GM06990 (cell line): ENCODE data around the gene JPH3.

ENCODE experiments used
- DNase-seq: peaks from one replicate; pipeline ENCODE4 v3.0.0-alpha.2; 2011; ENCODE audit not compliant: insufficient read length; ENCODE audit errors: extremely low read depth
- H3K27me3 ChIP-seq: replicated peaks from 2 replicates; pipeline ENCODE4 v1.6.0; 2011; ENCODE audit warnings: low read length; ENCODE audit not compliant: control insufficient read depth, insufficient read depth
- H3K36me3 ChIP-seq: 2 replicates; pipeline ENCODE4 v1.5.1; 2011; ENCODE audit warnings: low read length; ENCODE audit not compliant: control insufficient read depth, insufficient read depth
- H3K4me3 ChIP-seq: replicated peaks from 2 replicates; pipeline ENCODE4 v1.5.1; 2011; ENCODE audit warnings: low read depth, mild to moderate bottlenecking, control low read depth, low read length
- TF ChIP-seq, protein P1 (sequence below): IDR thresholded peaks from 2 replicates; pipeline ENCODE4 v1.5.1; 2011; ENCODE audit warnings: low read length, control low read depth, mild to moderate bottlenecking, inconsistent platforms; ENCODE audit not compliant: insufficient read depth, poor library complexity, severe bottlenecking

The JPH3 gene

DNA sequence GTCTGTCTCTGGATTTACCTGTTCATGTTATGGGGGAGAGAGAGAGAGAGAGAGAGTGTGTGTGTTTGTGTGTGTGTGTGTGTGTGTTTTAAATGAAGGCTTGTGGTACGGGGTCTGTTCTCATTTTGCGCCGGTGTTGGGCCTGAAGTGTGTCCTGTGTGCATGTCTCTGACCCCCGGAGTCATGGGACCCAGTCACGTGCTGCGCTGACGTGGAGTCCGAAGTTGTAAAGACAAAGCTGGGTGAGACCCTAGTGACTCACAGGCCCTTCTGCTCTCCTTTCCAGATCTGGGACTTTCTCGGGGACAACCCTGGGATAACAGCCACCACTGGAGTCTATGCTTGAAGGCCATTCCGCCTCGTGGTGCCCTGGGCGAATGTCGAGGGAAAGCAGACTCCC is 35.0 kb downstream of the JPH3 start:
- no peaks in the 10 kb centered on the region for H3K36me3 ChIP-seq
- no peak overlapping the region for H3K4me3 ChIP-seq
- DNase-seq = no peak
- TF ChIP-seq, protein P1, sequence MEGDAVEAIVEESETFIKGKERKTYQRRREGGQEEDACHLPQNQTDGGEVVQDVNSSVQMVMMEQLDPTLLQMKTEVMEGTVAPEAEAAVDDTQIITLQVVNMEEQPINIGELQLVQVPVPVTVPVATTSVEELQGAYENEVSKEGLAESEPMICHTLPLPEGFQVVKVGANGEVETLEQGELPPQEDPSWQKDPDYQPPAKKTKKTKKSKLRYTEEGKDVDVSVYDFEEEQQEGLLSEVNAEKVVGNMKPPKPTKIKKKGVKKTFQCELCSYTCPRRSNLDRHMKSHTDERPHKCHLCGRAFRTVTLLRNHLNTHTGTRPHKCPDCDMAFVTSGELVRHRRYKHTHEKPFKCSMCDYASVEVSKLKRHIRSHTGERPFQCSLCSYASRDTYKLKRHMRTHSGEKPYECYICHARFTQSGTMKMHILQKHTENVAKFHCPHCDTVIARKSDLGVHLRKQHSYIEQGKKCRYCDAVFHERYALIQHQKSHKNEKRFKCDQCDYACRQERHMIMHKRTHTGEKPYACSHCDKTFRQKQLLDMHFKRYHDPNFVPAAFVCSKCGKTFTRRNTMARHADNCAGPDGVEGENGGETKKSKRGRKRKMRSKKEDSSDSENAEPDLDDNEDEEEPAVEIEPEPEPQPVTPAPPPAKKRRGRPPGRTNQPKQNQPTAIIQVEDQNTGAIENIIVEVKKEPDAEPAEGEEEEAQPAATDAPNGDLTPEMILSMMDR = no peak
- no peaks in the 10 kb centered on the region; the same call in 1 of the 2 replicates for H3K27me3 ChIP-seq

DNA sequence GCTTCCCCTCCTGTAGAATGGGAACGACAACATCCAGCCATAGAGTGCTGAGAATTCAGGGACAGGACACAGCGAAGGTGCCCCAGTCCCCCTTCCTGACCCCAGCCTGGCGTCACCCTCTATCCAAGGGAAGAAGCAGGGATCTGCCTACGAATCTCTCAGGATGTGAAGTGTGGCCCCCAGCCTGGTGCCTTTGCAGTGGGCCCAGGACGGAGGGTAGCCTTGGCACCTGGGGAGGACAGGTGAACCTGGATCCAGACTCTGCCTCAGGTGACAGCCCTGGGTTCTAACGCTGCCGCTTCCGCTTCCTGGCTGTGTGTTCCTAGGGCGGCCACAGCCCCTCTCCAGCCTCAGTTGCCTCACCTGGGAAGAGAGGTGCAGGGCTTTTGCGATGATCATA is 36.4 kb downstream of the JPH3 start:
- no peak overlapping the region for H3K4me3 ChIP-seq
- H3K27me3 ChIP-seq = no peaks in the 10 kb centered on the region; the same call in 1 of the 2 replicates
- H3K36me3 ChIP-seq = no peaks in the 10 kb centered on the region
- DNase-seq = no peak
- TF ChIP-seq, protein P1 = no peak

DNA sequence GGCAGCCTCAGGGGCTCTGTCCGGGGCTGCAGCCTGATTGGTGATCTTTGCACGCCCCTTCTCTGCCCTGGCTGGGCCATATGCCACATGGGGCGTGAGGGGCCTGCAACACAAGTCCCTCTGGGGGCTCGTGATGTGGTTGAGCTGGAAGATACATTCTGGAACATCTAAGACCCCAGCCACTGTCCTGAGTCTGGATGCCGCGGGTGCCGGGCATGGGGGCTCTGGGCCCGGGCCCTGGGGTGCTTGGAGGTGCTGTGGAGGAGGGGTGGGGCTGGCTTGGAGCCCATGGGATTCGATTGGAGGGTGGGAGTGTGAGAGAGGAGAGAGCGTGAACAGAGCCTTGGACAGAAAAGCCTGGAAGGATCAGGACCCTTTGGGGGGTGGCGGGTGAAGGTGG is 39.4 kb downstream of the JPH3 start:
- DNase-seq = no peak
- H3K27me3 ChIP-seq = no peaks in the 10 kb centered on the region; the same call in 1 of the 2 replicates

DNA sequence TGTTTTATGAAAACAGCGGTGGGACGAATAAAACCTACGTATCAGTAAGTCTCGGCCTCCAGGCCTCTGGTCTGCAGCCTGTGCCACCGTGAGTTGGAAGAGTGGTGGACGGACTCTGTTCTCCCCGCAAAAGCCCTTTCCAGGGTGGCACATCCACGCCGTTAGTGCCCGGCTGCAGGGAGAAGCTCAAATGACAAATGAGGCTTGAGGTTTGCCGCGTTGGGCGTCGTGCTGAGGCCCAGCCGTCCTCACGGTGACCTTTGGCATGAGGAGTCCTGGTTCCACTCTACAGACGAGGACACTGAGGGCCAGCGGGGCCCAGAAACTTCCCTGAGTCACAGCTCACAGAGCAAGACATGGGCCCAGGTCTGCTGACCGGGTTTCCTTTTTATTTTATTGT is 40.2 kb downstream of the JPH3 start:
- DNase-seq = no peak
- TF ChIP-seq, protein P1 = no peak
- no peaks in the 10 kb centered on the region for H3K36me3 ChIP-seq
- H3K4me3 ChIP-seq = no peak overlapping the region
- no peaks in the 10 kb centered on the region; the same call in 1 of the 2 replicates for H3K27me3 ChIP-seq

More for the DNA sequence above, 39.4 kb downstream of the JPH3 start:
- Histone ChIP-seq H3K4me3 (no peak overlapping the region), H3K36me3 (no peaks in the 10 kb centered on the region)
- TF ChIP-seq, protein P1 = no peak

DNA sequence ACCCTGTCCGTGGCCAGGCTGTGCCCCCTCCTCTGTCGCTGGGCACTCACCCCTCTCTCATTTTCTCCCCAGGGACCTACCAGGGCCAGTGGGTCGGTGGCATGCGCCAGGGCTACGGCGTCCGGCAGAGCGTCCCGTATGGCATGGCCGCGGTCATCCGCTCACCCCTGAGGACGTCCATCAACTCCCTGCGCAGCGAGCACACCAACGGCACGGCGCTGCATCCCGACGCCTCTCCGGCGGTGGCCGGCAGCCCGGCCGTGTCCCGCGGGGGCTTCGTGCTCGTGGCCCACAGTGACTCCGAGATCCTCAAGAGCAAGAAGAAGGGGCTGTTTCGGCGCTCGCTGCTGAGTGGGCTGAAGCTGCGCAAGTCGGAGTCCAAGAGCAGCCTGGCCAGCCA is 41.9 kb downstream of the JPH3 start:
- Histone ChIP-seq H3K4me3 (no peak overlapping the region), H3K27me3 (no peaks in the 10 kb centered on the region; the same call in 1 of the 2 replicates), H3K36me3 (no peaks in the 10 kb centered on the region)
- TF ChIP-seq, protein P1 = no peak
- DNase-seq = no peak

DNA sequence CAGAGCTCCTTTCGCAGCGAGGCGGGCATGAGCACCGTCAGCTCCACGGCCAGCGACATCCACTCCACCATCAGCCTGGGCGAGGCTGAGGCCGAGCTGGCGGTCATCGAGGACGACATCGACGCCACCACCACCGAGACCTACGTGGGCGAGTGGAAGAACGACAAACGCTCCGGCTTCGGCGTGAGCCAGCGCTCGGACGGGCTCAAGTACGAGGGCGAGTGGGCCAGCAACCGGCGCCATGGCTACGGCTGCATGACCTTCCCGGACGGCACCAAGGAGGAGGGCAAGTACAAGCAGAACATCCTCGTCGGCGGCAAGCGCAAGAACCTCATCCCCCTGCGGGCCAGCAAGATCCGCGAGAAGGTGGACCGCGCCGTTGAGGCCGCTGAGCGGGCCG is 42.3 kb downstream of the JPH3 start:
- Histone ChIP-seq H3K4me3 (no peak overlapping the region), H3K27me3 (no peaks in the 10 kb centered on the region; the same call in 1 of the 2 replicates), H3K36me3 (no peaks in the 10 kb centered on the region)
- DNase-seq = no peak
- TF ChIP-seq, protein P1 = no peak
